B cell (primary cell): ENCODE data around the gene TMEM214. TPM values are rescaled to one million over a fixed set of nuclear protein-coding genes. Genes with fewer than 3 reads are reported as not detected.

ENCODE experiments used
- ATAC-seq: fragments of 200-7000 bp; cut with Tn5 transposase; one replicate; pipeline ENCODE4 v1.10.0; 2021; ENCODE audit warnings: low read depth, mild to moderate bottlenecking, moderate number of reproducible peaks, moderate library complexity
- CTCF ChIA-PET: fragments of 350-600 bp; sonication (Branson Sonifier 250); formaldehyde crosslinking; loops from one replicate; lab custom pipeline; 2021; ENCODE audit warnings: antibody characterized with exemption, inconsistent platforms; lab: Charles Lee
- POLR2A ChIA-PET: fragments of 350-600 bp; sonication (Branson Sonifier 250); formaldehyde crosslinking; loops from one replicate; lab custom pipeline; 2021; ENCODE audit warnings: antibody characterized with exemption; lab: Charles Lee
- DNase-seq: peaks from one replicate; pipeline ENCODE4 v3.0.0; 2013
- H2AFZ ChIP-seq: 2 replicates; pipeline ENCODE4 v1.6.1; 2012; ENCODE audit warnings: mild to moderate bottlenecking, low read depth, low read length; ENCODE audit not compliant: insufficient read depth, poor library complexity, severe bottlenecking
- H3K27ac ChIP-seq, 2 donors: 1 replicate in 1 of 2; 2 replicates in 1 of 2; pipeline ENCODE4 v1.5.1; 2012 to 2013; ENCODE audit warnings: low read length in 2 of 2, mild to moderate bottlenecking in 2 of 2, moderate library complexity in 1 of 2
- H3K27me3 ChIP-seq, 4 experiments: fragments of 200-600 bp in 1 of 4; sonication (generic) in 1 of 4; replicated peaks in 1 of 4; 1 replicate in 2 of 4; 2 replicates in 2 of 4; pipeline versions ENCODE4 v1.6.1 to v1.7.0; 2013 to 2016; ENCODE audit warnings: low read length in 3 of 4, mild to moderate bottlenecking in 2 of 4, mixed read lengths in 1 of 4, moderate library complexity in 1 of 4; ENCODE audit not compliant: insufficient read depth in 4 of 4, control insufficient read depth in 3 of 4; ENCODE audit errors: control extremely low read depth in 1 of 4
- H3K36me3 ChIP-seq, 2 experiments: replicated peaks in 1 of 2; 1 replicate in 1 of 2; 2 replicates in 1 of 2; pipeline versions ENCODE4 v1.6.1 to v1.7.1; 2013; ENCODE audit warnings: low read length in 1 of 2; ENCODE audit not compliant: insufficient read depth in 2 of 2, control insufficient read depth in 1 of 2; ENCODE audit errors: control extremely low read depth in 1 of 2, extremely low read depth in 1 of 2
- H3K4me1 ChIP-seq, 2 donors: fragments of 200-600 bp in 1 of 2; sonication (generic) in 1 of 2; 1 replicate in 1 of 2; 2 replicates in 1 of 2; pipeline versions ENCODE4 v1.5.1 to v1.6.1; 2013 to 2017; ENCODE audit warnings: low read length in 2 of 2; ENCODE audit not compliant: control insufficient read depth in 2 of 2, insufficient read depth in 2 of 2
- H3K4me2 ChIP-seq: replicated peaks from 2 replicates; pipeline ENCODE3; 2012; ENCODE audit warnings: mild to moderate bottlenecking, low read depth, low read length; ENCODE audit not compliant: poor library complexity, severe bottlenecking
- H3K4me3 ChIP-seq, 5 experiments: fragments of 200-600 bp in 1 of 5; sonication (generic) in 1 of 5; 1 replicate in 3 of 5; 2 replicates in 2 of 5; pipeline versions ENCODE4 v1.5.1 to v1.7.0; 2011 to 2016; ENCODE audit warnings: low read length in 4 of 5, mild to moderate bottlenecking in 4 of 5, low read depth in 2 of 5, control low read depth in 1 of 5, moderate library complexity in 1 of 5; ENCODE audit not compliant: insufficient read depth in 1 of 5; ENCODE audit errors: control extremely low read depth in 1 of 5, extremely low read depth in 1 of 5
- H3K79me2 ChIP-seq: fragments of 200-600 bp; sonication (generic); one replicate; pipeline ENCODE4 v1.6.0; 2016; ENCODE audit warnings: low read length; ENCODE audit not compliant: control insufficient read depth, insufficient read depth
- H3K9ac ChIP-seq: fragments of 200-600 bp; sonication (generic); 2 replicates; pipeline ENCODE4 v1.6.1; 2017; ENCODE audit warnings: mild to moderate bottlenecking, low read length, moderate library complexity
- H3K9me3 ChIP-seq, 3 donors: one replicate each; pipeline versions ENCODE4 v1.6.1 to v1.7.1; 2013; ENCODE audit warnings: low read length in 2 of 3; ENCODE audit not compliant: control insufficient read depth in 2 of 3, insufficient read depth in 1 of 3; ENCODE audit errors: control extremely low read depth in 1 of 3
- H4K20me1 ChIP-seq: 2 replicates; pipeline ENCODE4 v1.6.0; 2012; ENCODE audit warnings: mild to moderate bottlenecking, low read length; ENCODE audit not compliant: insufficient read depth, control insufficient read depth, poor library complexity, severe bottlenecking
- H3K27ac Mint-ChIP-seq: one replicate; pipeline ENCODE4 v1.8.0; 2021; ENCODE audit warnings: mixed read lengths
- H3K27me3 Mint-ChIP-seq: one replicate; pipeline ENCODE4 v1.8.0; 2021; ENCODE audit warnings: mixed read lengths
- H3K4me1 Mint-ChIP-seq: one replicate; pipeline ENCODE4 v1.8.0; 2021; ENCODE audit warnings: mixed read lengths
- H3K4me3 Mint-ChIP-seq: one replicate; pipeline ENCODE4 v1.8.0; 2021; ENCODE audit warnings: mixed read lengths
- H3K9me3 Mint-ChIP-seq: one replicate; pipeline ENCODE4 v1.8.0; 2022; ENCODE audit warnings: mixed read lengths; ENCODE audit not compliant: insufficient read depth
- EZH2 ChIP-seq: IDR thresholded peaks from 2 replicates; pipeline ENCODE4 v1.6.1; 2012; ENCODE audit warnings: borderline replicate concordance, low read depth, mild to moderate bottlenecking, moderate library complexity, low read length; ENCODE audit not compliant: insufficient read depth, poor library complexity, severe bottlenecking
- WGBS: methylation state at CpG from one replicate; pipeline ENCODE4 v1.1.5; 2013; ENCODE audit warnings: missing lambda C conversion rate; ENCODE audit not compliant: insufficient coverage; 5-methylcytosine and 5-hydroxymethylcytosine counted together
- intact Hi-C: fragments of 100-400 bp; cut with micrococcal nuclease; formaldehyde crosslinking; loops from one replicate; pipeline ENCODE4 v1.10.0; 2022
- polyA plus RNA-seq: library from polyadenylated mRNA; depleted of rRNA; stranded (reverse); fragments of >200 nt; gene quantifications from 2 replicates; pipeline ENCODE4 v1.2.3, GENCODE V29; 2012
- total RNA-seq, 2 donors: library from RNA; stranded (reverse); fragments of 120-200 nt in 1 of 2; gene quantifications; 1 replicate in 1 of 2; 2 replicates in 1 of 2; pipeline versions ENCODE4 v1.2.3 to v1.2.4, GENCODE V29; 2013 to 2022
- TF ChIP-seq, protein P1 (sequence below): fragments of 200-600 bp; IDR thresholded peaks from one replicate; pipeline ENCODE4 v1.8.0; 2022; ENCODE audit warnings: antibody characterized with exemption, mild to moderate bottlenecking

The TMEM214 gene
- total and polyA plus RNA-seq, 2 donors (not counting 1 experiment from before 2014, with no cell fraction given), result 80.1 to 91.1 TPM

DNA sequence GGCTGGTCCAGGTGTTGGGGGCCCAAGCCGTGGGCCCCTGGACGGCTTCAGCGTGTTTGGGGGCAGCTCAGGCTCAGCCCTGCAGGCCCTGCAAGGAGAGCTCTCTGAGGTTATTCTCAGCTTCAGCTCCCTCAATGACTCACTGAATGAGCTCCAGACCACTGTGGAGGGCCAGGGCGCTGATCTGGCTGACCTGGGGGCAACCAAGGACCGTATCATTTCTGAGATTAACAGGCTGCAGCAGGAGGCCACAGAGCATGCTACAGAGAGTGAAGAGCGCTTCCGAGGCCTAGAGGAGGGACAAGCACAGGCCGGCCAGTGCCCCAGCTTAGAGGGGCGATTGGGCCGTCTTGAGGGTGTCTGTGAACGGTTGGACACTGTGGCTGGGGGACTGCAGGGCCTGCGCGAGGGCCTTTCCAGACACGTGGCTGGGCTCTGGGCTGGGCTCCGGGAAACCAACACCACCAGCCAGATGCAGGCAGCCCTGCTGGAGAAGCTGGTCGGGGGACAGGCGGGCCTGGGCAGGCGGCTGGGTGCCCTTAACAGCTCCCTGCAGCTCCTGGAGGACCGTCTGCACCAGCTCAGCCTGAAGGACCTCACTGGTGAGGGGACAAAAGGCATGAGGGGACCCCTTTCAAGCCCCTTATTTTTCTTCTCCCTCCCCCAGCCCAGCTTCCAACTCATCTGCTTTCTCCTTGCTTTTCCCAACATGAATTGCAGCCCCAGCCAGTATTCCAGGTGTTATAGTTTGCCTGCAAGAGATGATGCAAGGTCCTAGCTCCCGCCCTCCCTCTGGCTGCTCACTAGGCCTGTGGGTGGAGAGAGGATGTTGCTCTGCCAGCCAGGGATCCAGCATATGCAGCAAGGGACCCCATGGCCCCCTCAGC is 50.9 kb downstream of the TMEM214 start:
- Histone ChIP-seq H3K27ac (no peak overlapping the region), H3K4me3 (no peak overlapping the region), H3K4me1 (peaks cover 26 to 42% of the 10 kb centered on the region in 2 donors), H3K9me3 (no peaks in the 10 kb centered on the region), H3K9ac (no peak overlapping the region), H3K27me3 (peaks cover 0 to 11% (median 4%) of the 10 kb centered on the region in 4 experiments), H3K4me2 (no peak overlapping the region), H4K20me1 (no peaks in the 10 kb centered on the region), H3K79me2 (peaks cover 4% of the 10 kb centered on the region), H2AFZ (no peak overlapping the region), H3K36me3 (no peaks in the 10 kb centered on the region)
- ChIA-PET POLR2A (interaction anchor here (2.7 kb wide), 1 partner anchor 32 kb away, joined by 15 read pairs; the partner anchor contains the start of gene AGBL5), CTCF (interaction anchor here (1.0 to 4.7 kb wide), 3 partner anchors 34 to 196 kb away, joined by 3 to 27 read pairs (median 3); partner anchors contain the start of gene AGBL5)
- Mint-ChIP-seq H3K27me3 (no peaks in the 10 kb centered on the region), H3K4me1 (peaks cover 28% of the 10 kb centered on the region), H3K27ac (peak overlapping the region; percentile 46), H3K4me3 (no peak overlapping the region), H3K9me3 (no peaks in the 10 kb centered on the region)
- no peak for TF ChIP-seq EZH2
- TF ChIP-seq, protein P1, sequence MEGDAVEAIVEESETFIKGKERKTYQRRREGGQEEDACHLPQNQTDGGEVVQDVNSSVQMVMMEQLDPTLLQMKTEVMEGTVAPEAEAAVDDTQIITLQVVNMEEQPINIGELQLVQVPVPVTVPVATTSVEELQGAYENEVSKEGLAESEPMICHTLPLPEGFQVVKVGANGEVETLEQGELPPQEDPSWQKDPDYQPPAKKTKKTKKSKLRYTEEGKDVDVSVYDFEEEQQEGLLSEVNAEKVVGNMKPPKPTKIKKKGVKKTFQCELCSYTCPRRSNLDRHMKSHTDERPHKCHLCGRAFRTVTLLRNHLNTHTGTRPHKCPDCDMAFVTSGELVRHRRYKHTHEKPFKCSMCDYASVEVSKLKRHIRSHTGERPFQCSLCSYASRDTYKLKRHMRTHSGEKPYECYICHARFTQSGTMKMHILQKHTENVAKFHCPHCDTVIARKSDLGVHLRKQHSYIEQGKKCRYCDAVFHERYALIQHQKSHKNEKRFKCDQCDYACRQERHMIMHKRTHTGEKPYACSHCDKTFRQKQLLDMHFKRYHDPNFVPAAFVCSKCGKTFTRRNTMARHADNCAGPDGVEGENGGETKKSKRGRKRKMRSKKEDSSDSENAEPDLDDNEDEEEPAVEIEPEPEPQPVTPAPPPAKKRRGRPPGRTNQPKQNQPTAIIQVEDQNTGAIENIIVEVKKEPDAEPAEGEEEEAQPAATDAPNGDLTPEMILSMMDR, result no peak
- no peak for ATAC-seq
- intact Hi-C loops, result loop anchor here (10.0 kb wide), 2 partner anchors 299 to 1791 kb away; partner anchors contain the start of genes CENPA and TRMT61B
- DNase-seq, result no peak
- WGBS, result 96% methylated on average over 19 of the region's 20 CpGs
